Osteocyte (in vitro differentiated cells): ENCODE measurements around the gene ACBD4. TPM values are rescaled to one million over a fixed set of nuclear protein-coding genes. Genes with fewer than 3 reads are reported as not detected.

Experiments used
- DNase-seq: peaks from one replicate; pipeline ENCODE4 v3.0.0; 2021; ENCODE audit warnings: mixed read lengths; ENCODE audit not compliant: unreplicated experiment; ENCODE audit errors: extremely low spot score
- H3K27ac Mint-ChIP-seq: one replicate; pipeline ENCODE4 v1.8.0; 2021; ENCODE audit warnings: mild to moderate bottlenecking, mixed read lengths; ENCODE audit not compliant: unreplicated experiment
- H3K27me3 Mint-ChIP-seq: one replicate; pipeline ENCODE4 v1.8.0; 2021; ENCODE audit warnings: mixed read lengths; ENCODE audit not compliant: unreplicated experiment
- H3K36me3 Mint-ChIP-seq: one replicate; pipeline ENCODE4 v1.8.0; 2021; ENCODE audit warnings: mixed read lengths; ENCODE audit not compliant: unreplicated experiment
- H3K4me1 Mint-ChIP-seq: one replicate; pipeline ENCODE4 v1.8.0; 2021; ENCODE audit warnings: mixed read lengths; ENCODE audit not compliant: unreplicated experiment
- H3K4me3 Mint-ChIP-seq: one replicate; pipeline ENCODE4 v1.8.0; 2021; ENCODE audit warnings: mild to moderate bottlenecking, moderate library complexity, mixed read lengths; ENCODE audit not compliant: unreplicated experiment
- H3K9me3 Mint-ChIP-seq: one replicate; pipeline ENCODE4 v1.8.0; 2021; ENCODE audit warnings: mixed read lengths; ENCODE audit not compliant: unreplicated experiment
- CTCF ChIP-seq: fragments of 200-600 bp; sonication (generic); IDR thresholded peaks from 2 replicates; pipeline ENCODE4 v1.5.0; 2021; ENCODE audit warnings: antibody characterized with exemption, mild to moderate bottlenecking, moderate library complexity
- total RNA-seq: library from RNA; stranded (reverse); gene quantifications from 2 replicates; pipeline ENCODE4 v1.2.1, GENCODE V29; 2021

Gene ACBD4
- total RNA-seq, 1 donor from 2014 or later = 8.1 TPM

- TF ChIP-seq CTCF = no peak
- Mint-ChIP-seq H3K27ac (peak overlapping the region; percentile 95), H3K9me3 (no peaks in the 10 kb centered on the region), H3K4me3 (peak overlapping the region; percentile 77), H3K27me3 (no peaks in the 10 kb centered on the region), H3K4me1 (peaks cover 57% of the 10 kb centered on the region), H3K36me3 (no peaks in the 10 kb centered on the region)
- DNase-seq = no peak
Observed at GRCh38 chr17:45129940-45130680, 5.4 kb upstream of the ACBD4 start.

- Mint-ChIP-seq H3K27ac (peak overlapping the region; percentile 70), H3K4me1 (peaks cover 57% of the 10 kb centered on the region), H3K36me3 (no peaks in the 10 kb centered on the region), H3K4me3 (peak overlapping the region; percentile 77), H3K27me3 (no peaks in the 10 kb centered on the region), H3K9me3 (no peaks in the 10 kb centered on the region)
- no peak for DNase-seq
- TF ChIP-seq CTCF = no peak
Observed at GRCh38 chr17:45130681-45131615, 4.5 kb upstream of the ACBD4 start.

GRCh38 chr17:45131616-45132319 lies 3.7 kb upstream of the ACBD4 start:
- TF ChIP-seq CTCF = peak; percentile 99
- Mint-ChIP-seq H3K27me3 (no peaks in the 10 kb centered on the region), H3K9me3 (no peaks in the 10 kb centered on the region), H3K4me3 (peak overlapping the region; percentile 77), H3K4me1 (peaks cover 62% of the 10 kb centered on the region), H3K27ac (peak overlapping the region; percentile 70), H3K36me3 (no peaks in the 10 kb centered on the region)
- DNase-seq = no peak

GRCh38 chr17:45132320-45132571 lies 3.2 kb upstream of the ACBD4 start, which contains the start of gene PLCD3:
PLCD3 (minus strand) TSS chr17:45132515; CDS start chr17:45132410, 105 bp downstream.
- no peaks in the 10 kb centered on the region for H3K27me3 Mint-ChIP-seq
- H3K27ac Mint-ChIP-seq = peak within 1 kb of the TSS; percentile 90
- no peaks in the 10 kb centered on the region for H3K9me3 Mint-ChIP-seq
- no peak for TF ChIP-seq CTCF
- no peaks in the 10 kb centered on the region for H3K36me3 Mint-ChIP-seq
- peak within 1 kb of the TSS; percentile 87 for H3K4me3 Mint-ChIP-seq
- DNase-seq = peak; percentile 91
- peaks cover 57% of the 10 kb centered on the region for H3K4me1 Mint-ChIP-seq
